HCT116 (cell line): Measurements from ENCODE around the gene ESRRA. TPM values are rescaled to one million over a fixed set of nuclear protein-coding genes. Genes with fewer than 3 reads are reported as not detected.

Experiments
- ATAC-seq: fragments of 200-7000 bp; cut with Tn5 transposase; 2 replicates; pipeline ENCODE4 v1.9.1; 2020; ENCODE audit warnings: mild to moderate bottlenecking, moderate library complexity
- BruUV-seq: library from RNA; stranded (reverse); fragments of 400-500 nt; replicated peaks from 2 replicates; lab custom pipeline; 2021; lab: Mats Ljungman, UMichigan
- CTCF ChIA-PET: fragments of 300-600 bp; sonication (Branson Sonifier 250); formaldehyde crosslinking; loops from one replicate; lab custom pipeline; 2021; ENCODE audit warnings: antibody characterized with exemption; lab: Charles Lee
- POLR2A ChIA-PET: fragments of 300-600, 350-600 bp; sonication (Branson Sonifier 250); formaldehyde crosslinking; loops from one replicate; lab custom pipeline; 2021; ENCODE audit warnings: antibody characterized with exemption; lab: Charles Lee
- RAD21 ChIA-PET, 2 experiments: fragments of 300-600 bp; sonication (Branson Sonifier 250); formaldehyde crosslinking; loops; one replicate each; lab custom pipeline; 2023; ENCODE audit warnings: low total read pairs in 2 of 2; ENCODE audit not compliant: uncharacterized antibody in 2 of 2, unreplicated experiment in 2 of 2, low non-redundant PET in 1 of 2; lab: Charles Lee
- DNase-seq: peaks from one replicate; pipeline ENCODE4 v3.0.0-alpha.2; 2010; ENCODE audit warnings: low read depth, low spot score
- H2AFZ ChIP-seq: fragments of 200-600 bp; shearing (Covaris generic), sonication (generic); 2 replicates; pipeline ENCODE4 v1.6.1; 2017; ENCODE audit warnings: low read depth, mixed run types, mixed read lengths, antibody characterized with exemption, low read length; ENCODE audit not compliant: poor library complexity, severe bottlenecking
- H3K27ac ChIP-seq: 2 replicates; pipeline ENCODE4 v1.5.1; 2012; ENCODE audit warnings: low read depth, low read length
- H3K27me3 ChIP-seq: fragments of 200-600 bp; sonication (generic); 2 replicates; pipeline ENCODE4 v1.6.1; 2016; ENCODE audit warnings: mixed run types, low read length, mixed read lengths; ENCODE audit not compliant: insufficient read depth
- H3K36me3 ChIP-seq, 2 experiments: fragments of 200-500 bp in 1 of 2; fragments of 200-600 bp in 1 of 2; sonication (Bioruptor generic) in 1 of 2; sonication (generic) in 1 of 2; 2 replicates each; pipeline versions ENCODE4 v1.5.1 to v1.6.1; 2014 to 2016; ENCODE audit warnings: low read length in 2 of 2, inconsistent platforms in 1 of 2, mixed read lengths in 1 of 2, mixed run types in 1 of 2; ENCODE audit not compliant: insufficient read depth in 2 of 2, control insufficient read depth in 1 of 2
- H3K4me1 ChIP-seq, 2 experiments: fragments of 200-600 bp in 1 of 2; sonication (generic) in 1 of 2; 2 replicates each; pipeline versions ENCODE4 v1.5.1 to v1.6.1; 2012 to 2017; ENCODE audit warnings: low read length in 2 of 2, inconsistent platforms in 1 of 2, mild to moderate bottlenecking in 1 of 2, mixed read lengths in 1 of 2, mixed run types in 1 of 2, moderate library complexity in 1 of 2; ENCODE audit not compliant: insufficient read depth in 2 of 2, control insufficient read depth in 1 of 2
- H3K4me2 ChIP-seq: fragments of 200-600 bp; sonication (generic); 2 replicates; pipeline ENCODE4 v1.6.1; 2017; ENCODE audit warnings: mixed run types, low read length, mixed read lengths
- H3K4me3 ChIP-seq, 2 experiments: fragments of 200-600 bp in 1 of 2; sonication (generic) in 1 of 2; replicated peaks in 1 of 2; 2 replicates each; pipeline ENCODE4 v1.5.1; 2011 to 2016; ENCODE audit warnings: low read length in 2 of 2, control low read depth in 1 of 2, low read depth in 1 of 2, mild to moderate bottlenecking in 1 of 2, mixed read lengths in 1 of 2, mixed run types in 1 of 2
- H3K79me2 ChIP-seq: fragments of 200-600 bp; sonication (generic); 2 replicates; pipeline ENCODE4 v1.6.1; 2017; ENCODE audit warnings: mild to moderate bottlenecking, mixed run types, low read length, moderate library complexity, mixed read lengths; ENCODE audit not compliant: insufficient read depth
- H3K9ac ChIP-seq: fragments of 200-600 bp; sonication (generic); 2 replicates; pipeline ENCODE4 v1.6.1; 2016; ENCODE audit warnings: low read length, mixed read lengths
- H3K9me2 ChIP-seq: fragments of 200-600 bp; sonication (generic), shearing (Covaris generic); 2 replicates; pipeline ENCODE4 v1.6.1; 2017; ENCODE audit warnings: mixed run types, mild to moderate bottlenecking, moderate library complexity; ENCODE audit not compliant: insufficient read depth
- H3K9me3 ChIP-seq, 2 experiments: fragments of 200-500 bp in 1 of 2; fragments of 200-600 bp in 1 of 2; sonication (Bioruptor generic) in 1 of 2; sonication (generic) in 1 of 2; 2 replicates each; pipeline ENCODE4 v1.6.1; 2014 to 2017; ENCODE audit warnings: low read length in 2 of 2, mixed read lengths in 2 of 2, inconsistent platforms in 1 of 2, low read depth in 1 of 2, mild to moderate bottlenecking in 1 of 2, mixed run types in 1 of 2, moderate library complexity in 1 of 2; ENCODE audit not compliant: control insufficient read depth in 1 of 2, insufficient read depth in 1 of 2
- H4K20me1 ChIP-seq: fragments of 200-600 bp; sonication (generic), shearing (Covaris generic); 2 replicates; pipeline ENCODE4 v1.6.1; 2017; ENCODE audit warnings: mixed run types, mild to moderate bottlenecking, moderate library complexity; ENCODE audit not compliant: insufficient read depth
- CBX3 ChIP-seq: IDR thresholded peaks from 2 replicates; pipeline ENCODE4 v1.6.1; 2012; ENCODE audit warnings: low read depth
- CEBPB ChIP-seq: IDR thresholded peaks from 2 replicates; pipeline ENCODE4 v1.6.1; 2012; ENCODE audit warnings: low read depth
- EZH2 ChIP-seq: fragments of 200-600 bp; sonication (generic); IDR thresholded peaks from 2 replicates; pipeline ENCODE4 v1.6.1; 2017; ENCODE audit warnings: antibody characterized with exemption, mixed run types
- MAX ChIP-seq: IDR thresholded peaks from 2 replicates; pipeline ENCODE4 v1.6.1; 2012
- POLR2A ChIP-seq: IDR thresholded peaks from 2 replicates; pipeline ENCODE4 v1.7.0; 2011; ENCODE audit warnings: borderline replicate concordance; ENCODE audit not compliant: insufficient read depth, insufficient read length; ENCODE audit errors: extremely low read depth
- RAD21 ChIP-seq: IDR thresholded peaks from 2 replicates; pipeline ENCODE4 v1.6.1; 2012; ENCODE audit warnings: low read depth, mild to moderate bottlenecking
- REST ChIP-seq: IDR thresholded peaks from 2 replicates; pipeline ENCODE4 v1.6.1; 2012; ENCODE audit warnings: low read depth
- SP1 ChIP-seq: IDR thresholded peaks from 2 replicates; pipeline ENCODE4 v1.6.1; 2012; ENCODE audit warnings: low read depth
- ZFX ChIP-seq: fragments of 450-650 bp; IDR thresholded peaks from 2 replicates; pipeline ENCODE4 v1.6.1; 2017
- ZNF274 ChIP-seq: fragments of 200-500 bp; sonication (Bioruptor generic); IDR thresholded peaks from 2 replicates; pipeline ENCODE4 v1.6.1; 2014; ENCODE audit warnings: mild to moderate bottlenecking, low read depth, low read length, inconsistent platforms
- intact Hi-C: fragments of 100-400 bp; cut with micrococcal nuclease; formaldehyde crosslinking; loops from 2 replicates; pipeline ENCODE4 v1.10.0; 2022
- total RNA-seq: library from RNA; stranded (reverse); gene quantifications from one replicate; pipeline ENCODE4 v1.2.1, GENCODE V29; 2021; ENCODE audit not compliant: unreplicated experiment

ESRRA gene
- total RNA-seq, 1 experiment from 2014 or later, result 62.7 TPM

- no peak for ATAC-seq
- TF ChIP-seq EZH2, result no peak
- no peak for TF ChIP-seq CBX3
- no peak for TF ChIP-seq MAX
- no peak for TF ChIP-seq RAD21
- no peak for TF ChIP-seq SP1
- no peak for TF ChIP-seq POLR2A
- no peak for TF ChIP-seq ZFX
- no peak for TF ChIP-seq CEBPB
- no peak for TF ChIP-seq ZNF274
- TF ChIP-seq REST, result no peak
- TF ChIP-seq, all 23 proteins: peak for 0
Observed at GRCh38 chr11:64291752-64292459, 13.4 kb upstream of the ESRRA start.

More at GRCh38 chr11:64291752-64292459, 13.4 kb upstream of the ESRRA start:
- Histone ChIP-seq H3K9me3 (no peaks in the 10 kb centered on the region), H2AFZ (no peak overlapping the region), H3K9me2 (no peaks in the 10 kb centered on the region), H3K36me3 (no peaks in the 10 kb centered on the region), H3K9ac (no peak overlapping the region), H3K27ac (no peak overlapping the region), H4K20me1 (no peaks in the 10 kb centered on the region), H3K4me2 (no peak overlapping the region), H3K4me1 (peaks cover 0 to 8% of the 10 kb centered on the region in 2 experiments; a peak in 2 of 4 replicates), H3K79me2 (no peaks in the 10 kb centered on the region), H3K27me3 (no peaks in the 10 kb centered on the region), H3K4me3 (no peak overlapping the region)
- CTCF ChIA-PET, result no interaction called here
- no peak for DNase-seq
- no TSS peak for BruUV-seq
- POLR2A ChIA-PET, result no interaction called here
- intact Hi-C loops, result no loop called here
- RAD21 ChIA-PET, result no interaction called here
